Sigmoid colon (tissue), 3 donors: ENCODE measurements around the gene ARID2.

ENCODE experiments used
- CTCF ChIP-seq, 4 experiments: fragments of 450-650 bp in 3 of 4; fragments of 200-600 bp in 1 of 4; IDR thresholded peaks; one replicate each; pipeline ENCODE4 v1.5.1; 2016 to 2019; ENCODE audit warnings: antibody characterized with exemption in 4 of 4, mild to moderate bottlenecking in 3 of 4, moderate library complexity in 2 of 4
- POLR2A ChIP-seq, 2 donors: fragments of 450-650 bp; IDR thresholded peaks; one replicate each; pipeline ENCODE4 v1.6.1; 2016; ENCODE audit warnings: antibody characterized with exemption in 2 of 2, mild to moderate bottlenecking in 2 of 2, moderate library complexity in 2 of 2

- TF ChIP-seq CTCF (IDR thresholded peaks at IDR 0.05): no peak
- TF ChIP-seq POLR2A (IDR thresholded peaks at IDR 0.05): no peak
Measured at GRCh38 chr12:45803111-45803510, 73.6 kb downstream of the ARID2 start.
